ENCODE data around the gene DAB2.

Gene DAB2

GRCh38 chr5:39426051-39426745 lies 1.4 kb upstream of the DAB2 start:
- H3K27me3 ChIP-seq (ENCODE audit: low read length): no peaks in the 10 kb centered on the region
- H3K4me2 ChIP-seq (ENCODE audit: low read depth, low read length, poor library complexity, severe bottlenecking): no peak overlapping the region
- no peaks in the 10 kb centered on the region for H3F3A ChIP-seq (ENCODE audit: insufficient read depth)
- no peaks in the 10 kb centered on the region for H4K20me1 ChIP-seq (ENCODE audit: low read depth, low read length)
- no peaks in the 10 kb centered on the region for H3K9me2 ChIP-seq (replicated peaks; ENCODE audit: insufficient read depth, low read length)
- H3K9me3 ChIP-seq (ENCODE audit: insufficient read depth, low read length): no peaks in the 10 kb centered on the region
- no peak overlapping the region for H3K4me3 ChIP-seq (ENCODE audit: insufficient read depth, low read length, poor library complexity, severe bottlenecking)
- H3K36me3 ChIP-seq (ENCODE audit: low read length): no peaks in the 10 kb centered on the region
- TF ChIP-seq, protein P1, sequence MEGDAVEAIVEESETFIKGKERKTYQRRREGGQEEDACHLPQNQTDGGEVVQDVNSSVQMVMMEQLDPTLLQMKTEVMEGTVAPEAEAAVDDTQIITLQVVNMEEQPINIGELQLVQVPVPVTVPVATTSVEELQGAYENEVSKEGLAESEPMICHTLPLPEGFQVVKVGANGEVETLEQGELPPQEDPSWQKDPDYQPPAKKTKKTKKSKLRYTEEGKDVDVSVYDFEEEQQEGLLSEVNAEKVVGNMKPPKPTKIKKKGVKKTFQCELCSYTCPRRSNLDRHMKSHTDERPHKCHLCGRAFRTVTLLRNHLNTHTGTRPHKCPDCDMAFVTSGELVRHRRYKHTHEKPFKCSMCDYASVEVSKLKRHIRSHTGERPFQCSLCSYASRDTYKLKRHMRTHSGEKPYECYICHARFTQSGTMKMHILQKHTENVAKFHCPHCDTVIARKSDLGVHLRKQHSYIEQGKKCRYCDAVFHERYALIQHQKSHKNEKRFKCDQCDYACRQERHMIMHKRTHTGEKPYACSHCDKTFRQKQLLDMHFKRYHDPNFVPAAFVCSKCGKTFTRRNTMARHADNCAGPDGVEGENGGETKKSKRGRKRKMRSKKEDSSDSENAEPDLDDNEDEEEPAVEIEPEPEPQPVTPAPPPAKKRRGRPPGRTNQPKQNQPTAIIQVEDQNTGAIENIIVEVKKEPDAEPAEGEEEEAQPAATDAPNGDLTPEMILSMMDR (IDR thresholded peaks at IDR 0.05; ENCODE audit: insufficient read depth, low read length, poor library complexity, severe bottlenecking): no peak
- no peak for TF ChIP-seq EZH2phosphoT487 (conservative IDR thresholded peaks at IDR 0.05; ENCODE audit: low read length)
- no peak overlapping the region for H3K9ac ChIP-seq (ENCODE audit: low read length)
- no peak overlapping the region for H2AFZ ChIP-seq (ENCODE audit: low read depth, low read length, severe bottlenecking)
- H3K79me2 ChIP-seq (ENCODE audit: insufficient read depth, low read length): no peaks in the 10 kb centered on the region
- no peak overlapping the region for H3K27ac ChIP-seq (ENCODE audit: low read depth, low read length)

DNA sequence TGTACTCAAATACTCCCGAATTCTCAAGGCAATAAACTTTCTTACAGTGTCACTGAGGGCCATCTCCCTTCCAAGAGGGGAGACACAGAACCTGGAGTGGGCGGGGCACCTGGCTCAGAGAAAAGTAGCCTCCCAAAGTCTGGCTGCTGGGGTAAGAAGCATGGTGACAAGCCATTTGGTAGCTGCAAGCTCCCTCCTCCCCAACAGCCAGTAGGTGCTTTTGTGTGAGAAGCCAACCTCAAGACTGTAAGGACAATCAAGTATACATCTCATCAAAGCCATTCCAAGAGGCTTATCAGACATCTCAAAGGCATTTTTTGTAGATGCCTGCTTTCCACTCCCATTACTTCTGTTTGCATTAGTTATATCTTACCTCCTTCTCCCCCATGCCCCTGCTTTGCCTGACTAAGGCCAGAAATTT lies 1.4 kb downstream of the DAB2 start:
- Histone ChIP-seq H3K9ac (ENCODE audit: low read length) (no peak overlapping the region), H3K4me3 (ENCODE audit: insufficient read depth, low read length, poor library complexity, severe bottlenecking) (no peak overlapping the region)
- TF ChIP-seq EZH2phosphoT487 (conservative IDR thresholded peaks at IDR 0.05; ENCODE audit: low read length): no peak
- TF ChIP-seq, protein P1 (IDR thresholded peaks at IDR 0.05; ENCODE audit: insufficient read depth, low read length, poor library complexity, severe bottlenecking): no peak

DNA sequence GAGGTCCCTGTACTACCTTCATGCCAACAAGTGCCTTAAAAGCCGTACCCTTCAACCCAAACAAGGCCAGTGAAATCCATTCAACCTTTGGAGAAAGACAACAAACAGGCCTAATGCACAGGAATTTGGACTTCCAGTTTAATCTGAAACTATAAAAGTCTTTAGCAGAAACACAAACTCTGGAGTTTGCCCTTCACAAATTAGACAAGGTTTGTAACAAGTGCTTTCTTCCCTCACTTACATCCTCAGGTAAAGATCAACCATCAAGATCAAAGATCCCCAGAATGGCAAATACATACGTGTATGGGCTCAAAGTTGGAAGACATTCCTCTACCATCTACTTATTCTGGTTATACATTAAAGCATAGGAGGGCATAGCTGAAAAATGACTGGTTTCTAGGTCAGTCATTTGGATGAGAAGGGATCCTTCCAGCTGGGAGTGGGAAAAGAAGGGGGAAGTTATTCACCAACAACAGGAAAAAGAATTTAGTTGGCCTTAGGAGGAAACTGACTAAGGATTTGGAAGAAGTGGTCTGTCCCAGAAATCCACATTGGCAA lies 2.0 kb downstream of the DAB2 start:
- Histone ChIP-seq H3K36me3 (ENCODE audit: low read length) (no peaks in the 10 kb centered on the region), H3K27ac (ENCODE audit: low read depth, low read length) (no peak overlapping the region), H3K4me3 (ENCODE audit: insufficient read depth, low read length, poor library complexity, severe bottlenecking) (no peak overlapping the region), H3K9me2 (replicated peaks; ENCODE audit: insufficient read depth, low read length) (no peaks in the 10 kb centered on the region), H3K27me3 (ENCODE audit: low read length) (no peaks in the 10 kb centered on the region), H3K79me2 (ENCODE audit: insufficient read depth, low read length) (no peaks in the 10 kb centered on the region), H3F3A (ENCODE audit: insufficient read depth) (no peaks in the 10 kb centered on the region), H3K9ac (ENCODE audit: low read length) (no peak overlapping the region), H3K9me3 (ENCODE audit: insufficient read depth, low read length) (no peaks in the 10 kb centered on the region), H4K20me1 (ENCODE audit: low read depth, low read length) (no peaks in the 10 kb centered on the region), H3K4me2 (ENCODE audit: low read depth, low read length, poor library complexity, severe bottlenecking) (no peak overlapping the region), H2AFZ (ENCODE audit: low read depth, low read length, severe bottlenecking) (no peak overlapping the region)
- TF ChIP-seq EZH2phosphoT487 (conservative IDR thresholded peaks at IDR 0.05; ENCODE audit: low read length): no peak
- TF ChIP-seq, protein P1 (IDR thresholded peaks at IDR 0.05; ENCODE audit: insufficient read depth, low read length, poor library complexity, severe bottlenecking): no peak

More for the DNA sequence above, 1.4 kb downstream of the DAB2 start:
- Histone ChIP-seq H3K27me3 (ENCODE audit: low read length) (no peaks in the 10 kb centered on the region), H3K4me2 (ENCODE audit: low read depth, low read length, poor library complexity, severe bottlenecking) (no peak overlapping the region), H3K36me3 (ENCODE audit: low read length) (no peaks in the 10 kb centered on the region), H4K20me1 (ENCODE audit: low read depth, low read length) (no peaks in the 10 kb centered on the region), H3F3A (ENCODE audit: insufficient read depth) (no peaks in the 10 kb centered on the region), H2AFZ (ENCODE audit: low read depth, low read length, severe bottlenecking) (no peak overlapping the region), H3K27ac (ENCODE audit: low read depth, low read length) (no peak overlapping the region), H3K9me3 (ENCODE audit: insufficient read depth, low read length) (no peaks in the 10 kb centered on the region), H3K79me2 (ENCODE audit: insufficient read depth, low read length) (no peaks in the 10 kb centered on the region), H3K9me2 (replicated peaks; ENCODE audit: insufficient read depth, low read length) (no peaks in the 10 kb centered on the region)

Measured in SU-DHL-6 (cell line).